ENCODE data around the gene PANX3. TPM values are rescaled to one million over a fixed set of nuclear protein-coding genes. Genes with fewer than 3 reads are reported as not detected.

Gene PANX3
- total RNA-seq, 1 donor from 2014 or later: 0.21 TPM

DNA sequence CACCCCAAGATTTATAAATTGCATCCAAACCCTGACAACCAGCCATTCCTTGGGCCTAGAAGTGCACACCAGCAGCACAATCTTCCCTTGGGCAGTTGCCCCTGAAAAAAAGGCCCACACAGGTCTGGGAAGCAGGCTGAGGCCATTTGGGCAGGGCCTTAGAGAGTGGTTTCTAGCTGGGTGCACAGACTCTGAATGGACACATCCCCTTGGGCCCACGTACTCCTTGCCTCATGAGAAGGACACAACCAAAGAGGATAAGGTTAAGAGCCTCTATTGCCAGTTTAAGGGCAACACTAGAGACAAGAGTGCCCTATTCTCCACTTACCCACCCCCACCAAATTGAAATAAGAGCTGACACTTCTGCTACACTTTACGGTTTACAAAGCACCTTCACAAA, 933 bp upstream of the PANX3 start:
- Mint-ChIP-seq H3K27me3 (ENCODE audit: unreplicated experiment) (peaks cover 2% of the 10 kb centered on the region), H3K36me3 (ENCODE audit: low read depth, unreplicated experiment) (no peaks in the 10 kb centered on the region), H3K4me3 (ENCODE audit: unreplicated experiment) (no peak overlapping the region), H3K4me1 (ENCODE audit: unreplicated experiment) (peaks cover 9% of the 10 kb centered on the region), H3K9me3 (ENCODE audit: unreplicated experiment) (no peaks in the 10 kb centered on the region), H3K27ac (ENCODE audit: unreplicated experiment) (no peak overlapping the region)
- DNase-seq (ENCODE audit: low spot score): no peak
- TF ChIP-seq, protein P1, sequence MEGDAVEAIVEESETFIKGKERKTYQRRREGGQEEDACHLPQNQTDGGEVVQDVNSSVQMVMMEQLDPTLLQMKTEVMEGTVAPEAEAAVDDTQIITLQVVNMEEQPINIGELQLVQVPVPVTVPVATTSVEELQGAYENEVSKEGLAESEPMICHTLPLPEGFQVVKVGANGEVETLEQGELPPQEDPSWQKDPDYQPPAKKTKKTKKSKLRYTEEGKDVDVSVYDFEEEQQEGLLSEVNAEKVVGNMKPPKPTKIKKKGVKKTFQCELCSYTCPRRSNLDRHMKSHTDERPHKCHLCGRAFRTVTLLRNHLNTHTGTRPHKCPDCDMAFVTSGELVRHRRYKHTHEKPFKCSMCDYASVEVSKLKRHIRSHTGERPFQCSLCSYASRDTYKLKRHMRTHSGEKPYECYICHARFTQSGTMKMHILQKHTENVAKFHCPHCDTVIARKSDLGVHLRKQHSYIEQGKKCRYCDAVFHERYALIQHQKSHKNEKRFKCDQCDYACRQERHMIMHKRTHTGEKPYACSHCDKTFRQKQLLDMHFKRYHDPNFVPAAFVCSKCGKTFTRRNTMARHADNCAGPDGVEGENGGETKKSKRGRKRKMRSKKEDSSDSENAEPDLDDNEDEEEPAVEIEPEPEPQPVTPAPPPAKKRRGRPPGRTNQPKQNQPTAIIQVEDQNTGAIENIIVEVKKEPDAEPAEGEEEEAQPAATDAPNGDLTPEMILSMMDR (IDR thresholded peaks at IDR 0.05; ENCODE audit: unreplicated experiment): no peak

DNA sequence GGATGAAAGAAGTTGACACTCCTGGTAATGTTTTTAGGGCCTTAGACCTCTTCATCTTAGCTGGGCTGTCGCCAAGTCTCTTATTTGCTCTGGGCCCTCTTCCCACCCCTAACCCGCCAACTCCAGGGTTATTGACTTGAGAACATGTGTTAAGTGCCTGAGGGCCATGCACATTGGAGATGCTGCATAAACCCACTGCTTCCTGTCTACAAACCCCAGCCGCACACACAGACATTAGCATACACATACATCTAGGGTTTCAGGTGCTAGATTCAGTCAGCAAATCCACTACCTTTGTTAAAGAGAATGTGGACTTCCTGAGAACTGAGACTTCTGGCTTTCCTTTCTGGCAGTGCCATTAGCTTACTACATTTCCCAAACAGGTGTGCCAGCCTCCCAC, 817 bp downstream of the PANX3 start:
- Mint-ChIP-seq H3K27me3 (ENCODE audit: unreplicated experiment) (peaks cover 2% of the 10 kb centered on the region), H3K4me1 (ENCODE audit: unreplicated experiment) (peaks cover 6% of the 10 kb centered on the region), H3K4me3 (ENCODE audit: unreplicated experiment) (no peak overlapping the region), H3K36me3 (ENCODE audit: low read depth, unreplicated experiment) (no peaks in the 10 kb centered on the region), H3K27ac (ENCODE audit: unreplicated experiment) (no peak overlapping the region), H3K9me3 (ENCODE audit: unreplicated experiment) (no peaks in the 10 kb centered on the region)
- DNase-seq (ENCODE audit: low spot score): no peak
- TF ChIP-seq, protein P1 (IDR thresholded peaks at IDR 0.05; ENCODE audit: unreplicated experiment): no peak

DNA sequence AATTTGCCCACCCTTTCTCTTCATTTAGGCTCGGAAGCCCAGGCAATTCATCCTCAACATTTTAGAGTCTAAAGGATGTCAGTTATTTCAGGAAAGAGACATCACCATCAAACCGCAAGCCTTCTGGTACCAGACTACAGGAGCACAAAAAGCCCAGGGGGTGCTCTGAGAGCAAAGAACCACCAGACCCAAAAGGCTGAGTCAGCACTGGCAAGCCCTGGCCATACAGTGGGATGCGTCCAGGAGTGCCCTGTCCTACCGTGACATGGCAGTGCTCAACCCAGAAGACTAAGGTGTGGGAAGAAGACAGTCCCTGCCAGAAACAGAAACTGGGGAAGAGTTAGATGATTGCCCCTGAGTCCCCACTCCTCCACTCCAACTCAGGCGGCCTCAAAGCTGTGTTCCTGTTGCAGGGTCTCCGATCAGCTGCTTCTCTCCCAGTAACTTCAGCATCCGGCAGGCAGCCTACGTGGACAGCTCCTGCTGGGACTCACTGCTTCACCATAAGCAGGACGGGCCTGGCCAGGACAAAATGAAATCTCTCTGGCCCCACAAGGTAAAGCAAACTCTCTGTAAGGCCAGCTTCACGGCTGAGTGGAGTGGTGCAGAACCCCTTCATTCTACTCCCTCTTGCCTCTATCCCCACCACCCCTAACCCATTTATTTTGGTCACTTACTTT, 1.5 kb downstream of the PANX3 start:
- TF ChIP-seq, protein P1 (IDR thresholded peaks at IDR 0.05; ENCODE audit: unreplicated experiment): no peak
- peaks cover 6% of the 10 kb centered on the region for H3K4me1 Mint-ChIP-seq (ENCODE audit: unreplicated experiment)
- peaks cover 2% of the 10 kb centered on the region for H3K27me3 Mint-ChIP-seq (ENCODE audit: unreplicated experiment)
- peak; percentile 23 for DNase-seq (ENCODE audit: low spot score)
- no peak overlapping the region for H3K4me3 Mint-ChIP-seq (ENCODE audit: unreplicated experiment)
- H3K36me3 Mint-ChIP-seq (ENCODE audit: low read depth, unreplicated experiment): no peaks in the 10 kb centered on the region
- H3K9me3 Mint-ChIP-seq (ENCODE audit: unreplicated experiment): no peaks in the 10 kb centered on the region
- no peak overlapping the region for H3K27ac Mint-ChIP-seq (ENCODE audit: unreplicated experiment)

DNA sequence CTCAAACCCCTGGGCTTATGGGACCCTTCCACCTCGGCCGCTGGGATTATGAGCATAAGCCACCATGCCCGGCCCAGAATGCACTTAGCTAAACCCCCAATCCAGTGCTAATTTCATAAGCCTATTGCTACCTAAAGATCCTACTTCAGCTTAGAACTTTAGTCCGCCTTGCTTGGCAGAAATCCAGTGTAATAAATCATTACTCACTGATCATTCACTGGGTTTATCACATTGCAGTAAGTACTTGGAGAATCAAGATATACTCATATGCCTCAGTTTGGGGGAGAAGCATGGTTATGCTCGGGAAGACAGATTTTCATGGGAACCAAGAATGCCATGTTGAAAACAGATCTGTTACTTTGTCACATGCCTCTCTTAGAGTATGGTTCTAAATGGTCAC, 7.6 kb downstream of the PANX3 start:
- H3K27ac Mint-ChIP-seq (ENCODE audit: unreplicated experiment): no peak overlapping the region
- peaks cover 5% of the 10 kb centered on the region for H3K27me3 Mint-ChIP-seq (ENCODE audit: unreplicated experiment)
- H3K36me3 Mint-ChIP-seq (ENCODE audit: low read depth, unreplicated experiment): peaks cover 8% of the 10 kb centered on the region
- H3K9me3 Mint-ChIP-seq (ENCODE audit: unreplicated experiment): no peaks in the 10 kb centered on the region
- peaks cover 16% of the 10 kb centered on the region for H3K4me1 Mint-ChIP-seq (ENCODE audit: unreplicated experiment)
- no peak for DNase-seq (ENCODE audit: low spot score)
- TF ChIP-seq, protein P1 (IDR thresholded peaks at IDR 0.05; ENCODE audit: unreplicated experiment): no peak
- no peak overlapping the region for H3K4me3 Mint-ChIP-seq (ENCODE audit: unreplicated experiment)
